Esophagus muscularis mucosa (tissue), 4 donors: ENCODE data around the gene ZYX. TPM values are rescaled to one million over a fixed set of nuclear protein-coding genes. Genes with fewer than 3 reads are reported as not detected.
"Not testable (repeated sequence)": the region's sequence is repeated elsewhere in the genome, so short reads cannot be mapped to it uniquely, and the experiment has no call there.

Experiments used
- DNase-seq: peaks from one replicate; pipeline ENCODE4 v3.0.0-alpha.2; 2017; ENCODE audit errors: extremely low spot score
- H3K27ac ChIP-seq, 4 donors: fragments of 200-600 bp; sonication (generic); replicated peaks in 1 of 4; 1 replicate in 3 of 4; 2 replicates in 1 of 4; pipeline ENCODE4 v1.5.1; 2016 to 2019; ENCODE audit warnings: mild to moderate bottlenecking in 1 of 4
- H3K27me3 ChIP-seq, 4 donors: fragments of 200-600 bp; sonication (generic); one replicate each; pipeline versions ENCODE4 v1.5.1 to v1.6.0; 2016 to 2019
- H3K36me3 ChIP-seq, 4 donors: fragments of 200-600 bp; sonication (generic); one replicate each; pipeline ENCODE4 v1.5.1; 2016 to 2019
- H3K4me1 ChIP-seq, 4 donors: fragments of 200-600 bp; sonication (generic); one replicate each; pipeline ENCODE4 v1.5.1; 2016 to 2019
- H3K4me3 ChIP-seq, 4 donors: fragments of 200-600 bp; sonication (generic); 1 replicate in 2 of 4; 2 replicates in 2 of 4; pipeline ENCODE4 v1.5.1; 2016 to 2019; ENCODE audit warnings: mild to moderate bottlenecking in 4 of 4, moderate library complexity in 1 of 4
- H3K9me3 ChIP-seq, 4 donors: fragments of 200-600 bp; sonication (generic); 1 replicate in 3 of 4; 2 replicates in 1 of 4; pipeline ENCODE4 v1.5.1; 2016 to 2019
- EP300 ChIP-seq: sonication (generic); formaldehyde crosslinking; IDR thresholded peaks from one replicate; pipeline ENCODE4 v1.6.1; 2017; ENCODE audit warnings: antibody characterized with exemption
- POLR2A ChIP-seq: fragments of 450-650 bp; IDR thresholded peaks from one replicate; pipeline ENCODE4 v1.6.1; 2017; ENCODE audit warnings: antibody characterized with exemption, moderate library complexity, mild to moderate bottlenecking, low read depth
- POLR2AphosphoS5 ChIP-seq, 2 donors: sonication (generic); formaldehyde crosslinking; IDR thresholded peaks; one replicate each; pipeline ENCODE4 v1.6.1; 2017; ENCODE audit warnings: antibody characterized with exemption in 2 of 2
- WGBS: methylation state at CpG from one replicate; pipeline ENCODE4 v1.1.5; 2018; 5-methylcytosine and 5-hydroxymethylcytosine counted together
- intact Hi-C: fragments of 100-400 bp; cut with DNase I; formaldehyde crosslinking; loops from one replicate; pipeline ENCODE4 v1.15.1; 2023
- total RNA-seq, 4 donors: library from RNA; depleted of rRNA; stranded (reverse); fragments of >200 nt; gene quantifications; one replicate each; pipeline versions ENCODE4 v1.1.0 to v1.2.1, GENCODE V29; 2016
- TF ChIP-seq, protein P1 (sequence below), 3 experiments: fragments of 200-600 bp in 2 of 3; fragments of 450-650 bp in 1 of 3; sonication (generic) in 2 of 3; IDR thresholded peaks; one replicate each; pipeline ENCODE4 v1.5.1; 2017 to 2019; ENCODE audit warnings: antibody characterized with exemption in 3 of 3, mild to moderate bottlenecking in 2 of 3, moderate library complexity in 1 of 3

ZYX gene
- total RNA-seq, 4 donors from 2014 or later = 186 to 469 (median 245) TPM

DNA sequence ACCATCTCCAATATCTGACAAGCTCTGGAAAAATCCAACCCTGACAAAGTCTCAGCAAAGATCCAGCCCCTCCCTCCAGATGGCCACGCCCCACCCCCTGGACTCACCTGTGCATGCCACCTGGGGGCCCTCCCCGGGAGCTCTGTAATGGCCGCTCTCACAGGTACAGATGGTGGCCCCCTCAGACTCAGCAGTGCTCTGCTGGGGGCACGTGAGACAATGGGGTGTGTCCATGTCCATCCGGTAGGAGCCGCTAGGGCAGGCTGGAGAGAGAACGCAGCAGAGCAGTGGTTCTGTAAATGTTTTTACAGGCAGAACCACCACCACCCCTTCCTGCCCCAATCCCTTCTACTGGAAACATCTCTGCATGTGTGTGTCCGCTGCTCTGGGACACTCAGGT lies 18.0 kb downstream of the ZYX start:
- no peaks in the 10 kb centered on the region for H3K9me3 ChIP-seq
- DNase-seq = no peak
- no peak overlapping the region for H3K4me3 ChIP-seq
- 100% methylated on average over 1 of the region's 8 CpGs for WGBS
- intact Hi-C loops = no loop called here
- H3K27ac ChIP-seq = no peak overlapping the region
- H3K36me3 ChIP-seq = peaks cover 0 to 8% (median 0%) of the 10 kb centered on the region in 4 donors
- H3K27me3 ChIP-seq = no peaks in the 10 kb centered on the region
- TF ChIP-seq POLR2A = no peak
- TF ChIP-seq POLR2AphosphoS5 (IDR thresholded peaks at IDR 0.05) = no peak
- TF ChIP-seq, protein P1, sequence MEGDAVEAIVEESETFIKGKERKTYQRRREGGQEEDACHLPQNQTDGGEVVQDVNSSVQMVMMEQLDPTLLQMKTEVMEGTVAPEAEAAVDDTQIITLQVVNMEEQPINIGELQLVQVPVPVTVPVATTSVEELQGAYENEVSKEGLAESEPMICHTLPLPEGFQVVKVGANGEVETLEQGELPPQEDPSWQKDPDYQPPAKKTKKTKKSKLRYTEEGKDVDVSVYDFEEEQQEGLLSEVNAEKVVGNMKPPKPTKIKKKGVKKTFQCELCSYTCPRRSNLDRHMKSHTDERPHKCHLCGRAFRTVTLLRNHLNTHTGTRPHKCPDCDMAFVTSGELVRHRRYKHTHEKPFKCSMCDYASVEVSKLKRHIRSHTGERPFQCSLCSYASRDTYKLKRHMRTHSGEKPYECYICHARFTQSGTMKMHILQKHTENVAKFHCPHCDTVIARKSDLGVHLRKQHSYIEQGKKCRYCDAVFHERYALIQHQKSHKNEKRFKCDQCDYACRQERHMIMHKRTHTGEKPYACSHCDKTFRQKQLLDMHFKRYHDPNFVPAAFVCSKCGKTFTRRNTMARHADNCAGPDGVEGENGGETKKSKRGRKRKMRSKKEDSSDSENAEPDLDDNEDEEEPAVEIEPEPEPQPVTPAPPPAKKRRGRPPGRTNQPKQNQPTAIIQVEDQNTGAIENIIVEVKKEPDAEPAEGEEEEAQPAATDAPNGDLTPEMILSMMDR (IDR thresholded peaks at IDR 0.05) = no peak
- TF ChIP-seq EP300 = no peak
- H3K4me1 ChIP-seq = peaks cover 10 to 19% (median 15%) of the 10 kb centered on the region in 4 donors

DNA sequence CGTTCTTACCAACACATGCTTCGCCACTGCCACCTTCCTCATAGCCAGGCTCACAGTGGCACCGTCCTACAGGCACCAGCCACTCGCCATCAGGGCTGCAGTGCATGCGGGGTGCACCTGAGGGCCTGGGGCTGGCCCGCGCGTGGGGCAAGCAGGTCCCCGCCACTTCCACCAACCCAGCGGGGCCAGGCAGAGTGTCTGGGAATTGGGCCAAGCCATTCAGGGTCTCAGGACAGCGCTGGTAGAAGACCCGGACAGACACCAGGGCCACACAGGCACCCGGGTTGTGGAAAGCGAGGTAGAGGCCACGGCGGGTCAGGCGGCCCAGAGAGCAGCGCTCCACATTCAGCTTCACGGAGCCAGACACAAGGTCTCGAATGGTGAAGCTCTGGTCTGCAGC lies 18.5 kb downstream of the ZYX start:
- intact Hi-C loops = no loop called here
- Histone ChIP-seq H3K9me3 (no peaks in the 10 kb centered on the region), H3K36me3 (peaks cover 0 to 8% (median 0%) of the 10 kb centered on the region in 4 donors), H3K4me1 (peaks cover 9 to 18% (median 16%) of the 10 kb centered on the region in 4 donors), H3K27ac (no peak overlapping the region), H3K27me3 (no peaks in the 10 kb centered on the region), H3K4me3 (no peak overlapping the region)
- 95% methylated on average over 13 of the region's 20 CpGs for WGBS
- TF ChIP-seq POLR2A (no peak), EP300 (no peak), POLR2AphosphoS5 (IDR thresholded peaks at IDR 0.05) (no peak)
- TF ChIP-seq, protein P1 (IDR thresholded peaks at IDR 0.05) = no peak
- DNase-seq = no peak

DNA sequence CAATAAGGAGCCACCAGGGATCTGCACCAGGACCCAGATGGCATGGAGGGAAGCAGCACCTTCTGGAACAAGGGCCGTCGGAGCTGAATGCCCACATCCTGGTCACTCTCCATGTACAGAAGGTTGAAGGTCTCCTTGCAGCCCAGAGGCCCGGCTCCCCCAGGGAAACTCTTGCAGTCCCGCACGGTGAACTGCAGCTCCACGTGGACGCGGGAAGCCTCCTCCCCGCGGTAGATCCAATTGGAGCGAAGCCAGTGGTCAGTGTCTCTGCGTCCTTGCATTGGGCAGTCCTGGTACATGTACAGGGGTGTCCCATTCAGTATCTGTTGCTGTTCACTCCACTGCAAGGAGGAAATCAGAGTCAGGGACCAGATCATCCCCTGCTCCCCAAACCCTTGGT lies 20.1 kb downstream of the ZYX start:
- intact Hi-C loops = no loop called here
- H3K4me1 ChIP-seq = peaks cover 2 to 15% (median 8%) of the 10 kb centered on the region in 4 donors
- no peaks in the 10 kb centered on the region for H3K36me3 ChIP-seq
- H3K9me3 ChIP-seq = no peaks in the 10 kb centered on the region
- no peak for DNase-seq
- TF ChIP-seq POLR2A (no peak), POLR2AphosphoS5 (IDR thresholded peaks at IDR 0.05) (no peak), EP300 (no peak)
- TF ChIP-seq, protein P1 (IDR thresholded peaks at IDR 0.05) = no peak
- 96% methylated on average over 4 of the region's 12 CpGs for WGBS
- H3K4me3 ChIP-seq = no peak overlapping the region
- H3K27me3 ChIP-seq = no peaks in the 10 kb centered on the region
- no peak overlapping the region for H3K27ac ChIP-seq

DNA sequence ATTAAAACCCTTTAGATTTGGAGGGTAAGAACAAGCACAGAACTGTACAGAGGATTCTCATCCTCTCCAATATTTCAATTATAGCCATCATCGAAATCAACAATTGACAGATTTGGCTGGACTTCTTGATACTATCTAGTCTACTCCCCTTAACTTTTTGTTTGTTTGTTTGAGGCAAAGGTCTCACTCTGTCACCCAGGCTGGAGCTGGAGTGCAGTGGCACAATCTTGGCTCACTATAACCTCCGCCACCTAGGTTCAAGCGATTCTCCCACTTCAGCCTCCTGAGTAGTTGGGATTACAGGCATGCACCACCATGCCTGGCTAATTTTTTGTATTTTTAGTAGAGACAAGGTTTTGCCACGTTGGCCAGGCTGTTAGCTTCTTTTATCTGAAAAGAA lies 21.1 kb downstream of the ZYX start:
- H3K4me3 ChIP-seq, H3K36me3 ChIP-seq, H3K27me3 ChIP-seq, H3K9me3 ChIP-seq, H3K27ac ChIP-seq, intact Hi-C loops, DNase-seq: not testable (repeated sequence)
- H3K4me1 ChIP-seq = peaks cover 4 to 14% (median 9%) of the 10 kb centered on the region in 4 donors
- WGBS = 83% methylated on average over 4 of the region's 4 CpGs

DNA sequence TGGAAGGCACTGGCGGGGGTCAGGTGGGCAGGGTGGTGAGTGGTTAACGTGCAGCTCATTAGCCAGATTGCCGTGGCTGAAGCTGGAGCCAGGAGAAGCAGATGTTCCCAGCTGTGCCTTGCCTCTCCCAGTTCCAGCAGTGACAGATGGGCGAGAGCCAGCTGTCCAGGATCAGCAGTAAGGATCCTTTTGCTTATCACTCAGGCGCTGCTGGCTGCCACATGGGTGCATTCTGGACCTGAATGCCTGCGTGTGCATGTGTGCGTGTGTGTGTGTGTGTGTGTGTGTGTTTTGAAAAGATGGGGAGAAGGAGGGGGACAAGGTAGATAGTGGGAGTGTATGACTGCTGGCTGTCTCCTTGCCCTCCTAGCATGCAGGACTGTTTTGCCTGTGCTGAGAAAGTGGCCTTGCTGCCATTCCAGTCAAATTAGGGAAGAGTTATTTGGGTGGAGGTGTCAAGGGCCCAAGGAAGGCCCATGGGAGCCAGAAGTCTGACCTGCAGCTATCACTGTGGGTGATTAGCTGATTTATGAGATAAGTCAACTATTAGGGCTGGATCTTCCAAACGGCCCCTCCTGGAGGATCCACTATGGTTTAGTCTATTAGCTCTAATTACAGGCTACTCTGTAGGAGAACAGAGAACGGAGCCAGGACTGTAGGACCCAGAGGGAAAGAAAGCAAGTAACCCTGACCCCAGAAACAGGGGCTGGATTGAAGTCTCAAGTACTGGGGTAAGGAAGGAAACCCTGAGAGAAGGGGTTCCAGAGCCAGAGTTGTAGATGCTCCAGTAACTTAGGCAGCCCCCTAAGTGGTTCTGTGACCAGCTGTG lies 24.2 kb downstream of the ZYX start:
- intact Hi-C loops = no loop called here
- Histone ChIP-seq H3K27ac (no peak overlapping the region), H3K27me3 (no peaks in the 10 kb centered on the region), H3K4me3 (no peak overlapping the region), H3K9me3 (no peaks in the 10 kb centered on the region), H3K36me3 (no peaks in the 10 kb centered on the region), H3K4me1 (peaks cover 16 to 37% (median 33%) of the 10 kb centered on the region in 4 donors)
- TF ChIP-seq POLR2A (no peak), POLR2AphosphoS5 (IDR thresholded peaks at IDR 0.05) (peak; percentile 50 to 84)
- DNase-seq = no peak
- WGBS = 57% methylated on average over 9 of the region's 9 CpGs
